PC-9 (cell line): Measurements from ENCODE around the gene DAPK2. TPM values are rescaled to one million over a fixed set of nuclear protein-coding genes. Genes with fewer than 3 reads are reported as not detected.

Experiments
- BruUV-seq: library from RNA; stranded (reverse); fragments of 400-500 nt; replicated peaks from 2 replicates; lab custom pipeline; 2021; lab: Mats Ljungman, UMichigan
- CTCF ChIA-PET: fragments of 300-600 bp; sonication (Branson Sonifier 250); formaldehyde crosslinking; loops from one replicate; lab custom pipeline; 2022; ENCODE audit warnings: antibody characterized with exemption; lab: Charles Lee
- POLR2A ChIA-PET: fragments of 300-600 bp; sonication (Branson Sonifier 250); formaldehyde crosslinking; loops from one replicate; lab custom pipeline; 2022; ENCODE audit warnings: antibody characterized with exemption; ENCODE audit not compliant: unreplicated experiment; lab: Charles Lee
- DNase-seq, 2 experiments: peaks; one replicate each; pipeline versions ENCODE4 v3.0.0 to v3.0.0-alpha.2; 2015 to 2022; ENCODE audit warnings: mixed read lengths in 1 of 2
- H2AFZ ChIP-seq: fragments of 200-600 bp; sonication (generic); 2 replicates; pipeline ENCODE4 v1.8.1; 2017; ENCODE audit warnings: antibody characterized with exemption
- H3F3A ChIP-seq: fragments of 200-600 bp; sonication (generic); 2 replicates; pipeline ENCODE4 v1.8.1; 2017; ENCODE audit warnings: antibody characterized with exemption, mild to moderate bottlenecking, low read depth; ENCODE audit not compliant: insufficient read depth
- H3K27ac ChIP-seq: fragments of 200-600 bp; sonication (generic); 2 replicates; pipeline ENCODE4 v1.6.1; 2016; ENCODE audit warnings: mixed run types
- H3K27me3 ChIP-seq: fragments of 200-600 bp; sonication (generic); 2 replicates; pipeline ENCODE4 v1.6.1; 2016; ENCODE audit warnings: low read depth, mixed run types; ENCODE audit not compliant: insufficient read depth
- H3K36me3 ChIP-seq: fragments of 200-600 bp; sonication (generic); 2 replicates; pipeline ENCODE4 v1.6.1; 2016; ENCODE audit warnings: low read depth, mixed run types
- H3K4me1 ChIP-seq: fragments of 200-600 bp; sonication (generic); replicated peaks from 2 replicates; pipeline ENCODE4 v1.6.1; 2016; ENCODE audit warnings: mixed run types; ENCODE audit not compliant: insufficient read depth
- H3K4me2 ChIP-seq: fragments of 200-600 bp; sonication (generic); 2 replicates; pipeline ENCODE4 v1.6.1; 2017; ENCODE audit warnings: mixed run types
- H3K4me3 ChIP-seq: fragments of 200-600 bp; sonication (generic); 2 replicates; pipeline ENCODE4 v1.6.1; 2016; ENCODE audit warnings: mixed run types
- H3K79me2 ChIP-seq: fragments of 200-600 bp; sonication (generic); 2 replicates; pipeline ENCODE4 v1.6.1; 2017; ENCODE audit warnings: low read depth, mixed run types
- H3K9me2 ChIP-seq: fragments of 200-600 bp; sonication (generic); 2 replicates; pipeline ENCODE4 v1.8.1; 2017; ENCODE audit warnings: mild to moderate bottlenecking; ENCODE audit not compliant: insufficient read depth
- H3K9me3 ChIP-seq: fragments of 200-600 bp; sonication (generic); 2 replicates; pipeline ENCODE4 v1.8.1; 2016; ENCODE audit warnings: low read depth; ENCODE audit not compliant: insufficient read depth
- H4K20me1 ChIP-seq: fragments of 200-600 bp; sonication (generic); 2 replicates; pipeline ENCODE4 v1.8.1; 2017; ENCODE audit not compliant: insufficient read depth
- CTCF ChIP-seq: fragments of 200-600 bp; sonication (generic); conservative IDR thresholded peaks from 2 replicates; pipeline ENCODE4 v1.6.1; 2017; ENCODE audit warnings: mixed run types, antibody characterized with exemption, mild to moderate bottlenecking, moderate library complexity
- EZH2 ChIP-seq: fragments of 200-600 bp; sonication (generic); IDR thresholded peaks from 2 replicates; pipeline ENCODE4 v1.8.0; 2017; ENCODE audit warnings: antibody characterized with exemption, low read depth
- intact Hi-C: fragments of 100-400 bp; cut with micrococcal nuclease; formaldehyde crosslinking; loops from one replicate; pipeline ENCODE4 v1.10.0; 2022; ENCODE audit not compliant: unreplicated experiment
- total RNA-seq: library from RNA; stranded (reverse); gene quantifications from 2 replicates; pipeline ENCODE4 v1.2.3, GENCODE V29; 2021

Gene DAPK2
- total RNA-seq, 1 experiment from 2014 or later = 11.0 TPM

- intact Hi-C loops = no loop called here
- Histone ChIP-seq H3K79me2 (no peaks in the 10 kb centered on the region), H3K9me2 (no peaks in the 10 kb centered on the region), H3K4me1 (no peaks in the 10 kb centered on the region), H2AFZ (no peak overlapping the region), H3F3A (no peaks in the 10 kb centered on the region), H3K4me2 (no peak overlapping the region), H3K27me3 (no peaks in the 10 kb centered on the region), H3K27ac (no peak overlapping the region), H4K20me1 (no peaks in the 10 kb centered on the region), H3K4me3 (no peak overlapping the region), H3K9me3 (no peaks in the 10 kb centered on the region), H3K36me3 (no peaks in the 10 kb centered on the region)
- no peak for DNase-seq
- POLR2A ChIA-PET = no interaction called here
- no peak for TF ChIP-seq EZH2
- TF ChIP-seq CTCF = no peak
- BruUV-seq = no TSS peak
- CTCF ChIA-PET = no interaction called here
These were observed 138.0 kb downstream of the DAPK2 start for GRCh38 chr15:63908281-63908680.

GRCh38 chr15:63907521-63907920, 138.8 kb downstream of the DAPK2 start:
- no peak overlapping the region for H3K27ac ChIP-seq
- no peak overlapping the region for H3K4me3 ChIP-seq
- H3K79me2 ChIP-seq = no peaks in the 10 kb centered on the region
- H3F3A ChIP-seq = no peaks in the 10 kb centered on the region
- no peak for TF ChIP-seq EZH2
- TF ChIP-seq CTCF = no peak
- ChIA-PET POLR2A (no interaction called here), CTCF (no interaction called here)
- no peak overlapping the region for H3K4me2 ChIP-seq
- no peaks in the 10 kb centered on the region for H3K9me3 ChIP-seq
- no peaks in the 10 kb centered on the region for H3K9me2 ChIP-seq
- no peaks in the 10 kb centered on the region for H3K4me1 ChIP-seq
- H2AFZ ChIP-seq = no peak overlapping the region
- no peak for DNase-seq
- intact Hi-C loops = no loop called here
- no peaks in the 10 kb centered on the region for H3K27me3 ChIP-seq
- BruUV-seq = no TSS peak
- no peaks in the 10 kb centered on the region for H3K36me3 ChIP-seq
- no peaks in the 10 kb centered on the region for H4K20me1 ChIP-seq

- POLR2A ChIA-PET = no interaction called here
- no peaks in the 10 kb centered on the region for H4K20me1 ChIP-seq
- H2AFZ ChIP-seq = no peak overlapping the region
- H3K79me2 ChIP-seq = no peaks in the 10 kb centered on the region
- no peak overlapping the region for H3K4me2 ChIP-seq
- H3K9me3 ChIP-seq = no peaks in the 10 kb centered on the region
- no peaks in the 10 kb centered on the region for H3K36me3 ChIP-seq
- no peak overlapping the region for H3K27ac ChIP-seq
- TF ChIP-seq CTCF (no peak), EZH2 (no peak)
- no peak overlapping the region for H3K4me3 ChIP-seq
- H3K4me1 ChIP-seq = no peaks in the 10 kb centered on the region
- intact Hi-C loops = no loop called here
- no peak for DNase-seq
- BruUV-seq = no TSS peak
- H3K9me2 ChIP-seq = no peaks in the 10 kb centered on the region
- CTCF ChIA-PET = no interaction called here
- no peaks in the 10 kb centered on the region for H3K27me3 ChIP-seq
- no peaks in the 10 kb centered on the region for H3F3A ChIP-seq
These were observed 140.1 kb downstream of the DAPK2 start for GRCh38 chr15:63906266-63906584.
